ENCODE measurements around the gene ASB18. TPM values are rescaled to one million over a fixed set of nuclear protein-coding genes. Genes with fewer than 3 reads are reported as not detected.

ASB18 gene
- total and polyA plus RNA-seq, 2 of the 8 experiments (the other 6 are each of a cell fraction or from before 2014, with no cell fraction given), result not detected

GRCh38 chr2:236168110-236169080 lies 95.8 kb downstream of the ASB18 start, which contains the start of gene GBX2:
Gene GBX2 (minus strand): TSS chr2:236168386. CDS start chr2:236167971, 415 bp downstream.
- Histone ChIP-seq H2BK120ac (replicated peaks; ENCODE audit: low read depth, low read length) (no peak within 1 kb of the TSS), H2AFZ (ENCODE audit: low read length) (no peak within 1 kb of the TSS), H2BK5ac (ENCODE audit: low read depth, low read length) (peak within 1 kb of the TSS; percentile 24; the same call in 1 of the 2 replicates), H4K8ac (ENCODE audit: extremely low read depth, insufficient read depth, low read length) (peak within 1 kb of the TSS; percentile 84), H3K27me3 (replicated peaks in 1 of 4; ENCODE audit: control insufficient read depth in 3 of 4, extremely low read depth in 1 of 4, insufficient read depth in 3 of 4, low read length in 3 of 4) (peaks cover 91 to 100% (median 97%) of the 10 kb centered on the region in 4 experiments), H3K4me2 (ENCODE audit: insufficient read depth in 1 of 2, low read depth in 2 of 2, low read length in 2 of 2) (peak within 1 kb of the TSS; percentile 59 to 83), H3K79me2 (ENCODE audit: control insufficient read depth in 1 of 2, insufficient read depth in 2 of 2, low read length in 2 of 2) (no peaks in the 10 kb centered on the region), H4K5ac (ENCODE audit: insufficient read length, low read depth, low read length) (no peak within 1 kb of the TSS), H3K4me1 (replicated peaks in 1 of 4; ENCODE audit: control insufficient read depth in 3 of 4, insufficient read depth in 4 of 4, low read length in 3 of 4) (peaks cover 11 to 57% (median 36%) of the 10 kb centered on the region in 4 experiments), H2BK12ac (ENCODE audit: low read depth, low read length) (peak within 1 kb of the TSS; percentile 77), H3K18ac (ENCODE audit: extremely low read depth, low read length) (peak within 1 kb of the TSS; percentile 78), H4K91ac (replicated peaks; ENCODE audit: insufficient read length, low read length) (peak within 1 kb of the TSS; percentile 57), H3K79me1 (ENCODE audit: low read depth, low read length) (no peaks in the 10 kb centered on the region), H3K23ac (ENCODE audit: insufficient read length) (no peak within 1 kb of the TSS), H3K36me3 (ENCODE audit: control insufficient read depth in 2 of 4, insufficient read depth in 4 of 4, low read length in 3 of 4) (peaks cover 0 to 7% (median 0%) of the 10 kb centered on the region in 4 experiments; a peak in 2 of 8 replicates), H2BK20ac (ENCODE audit: low read length) (peak within 1 kb of the TSS; percentile 55; the same call in 1 of the 2 replicates), H3K9me3 (ENCODE audit: insufficient read depth in 2 of 2, low read depth in 1 of 2, low read length in 1 of 2) (no peaks in the 10 kb centered on the region), H3K9ac (replicated peaks in 1 of 4; ENCODE audit: extremely low read depth in 1 of 4, low read depth in 3 of 4, low read length in 3 of 4) (no peak within 1 kb of the TSS), H2AK5ac (ENCODE audit: low read depth, low read length) (no peak within 1 kb of the TSS), H4K20me1 (replicated peaks in 1 of 2; ENCODE audit: control insufficient read depth in 1 of 2, insufficient read depth in 2 of 2, low read length in 2 of 2) (peaks cover 22 to 30% of the 10 kb centered on the region in 2 experiments), H3K23me2 (ENCODE audit: low read depth, low read length) (peaks cover 26% of the 10 kb centered on the region; the same call in 1 of the 2 replicates), H3K56ac (replicated peaks; ENCODE audit: insufficient read length, low read depth, low read length) (no peak within 1 kb of the TSS), H3K14ac (ENCODE audit: insufficient read length) (no peak within 1 kb of the TSS), H3K4ac (replicated peaks; ENCODE audit: insufficient read length, low read depth, low read length) (no peak within 1 kb of the TSS), H3K27ac (ENCODE audit: low read depth, low read length) (no peak within 1 kb of the TSS), H3K4me3 (ENCODE audit: extremely low read depth in 1 of 4, insufficient read depth in 2 of 4, low read depth in 3 of 4, low read length in 4 of 4) (peak within 1 kb of the TSS; percentile 11 to 59 (median 26)), H2BK15ac (ENCODE audit: low read length) (no peak within 1 kb of the TSS)
- FAIRE-seq, result no peak
- DNase-seq (ENCODE audit: low read depth in 1 of 2, low spot score in 2 of 2), result peak in 1 of 2 experiments; percentile 87
- CTCF ChIA-PET (ENCODE audit: partially characterized antibody), result interaction anchor here (0.7 to 2.2 kb wide), 9 partner anchors 9 to 235 kb away, joined by 3 to 15 read pairs (median 4); no protein-coding TSS in a partner anchor
- POLR2A ChIA-PET (ENCODE audit: partially characterized antibody), result interaction anchor here (2.1 to 4.9 kb wide), 3 partner anchors 8 to 27 kb away, joined by 5 to 54 read pairs (median 7); no protein-coding TSS in a partner anchor
- 3% methylated on average over 40 of the region's 105 CpGs; no CpG with 5 or more reads in 1 of the 2 experiments for WGBS, 2 experiments (ENCODE audit: extremely low coverage in 1 of 2, insufficient coverage in 1 of 2, insufficient read length in 1 of 2, insufficient replicate concordance in 2 of 2, low coverage in 1 of 2, low lambda C conversion rate in 2 of 2, missing lambda C conversion rate in 1 of 2)
- TF ChIP-seq RFX5 (IDR thresholded peaks at IDR 0.05; ENCODE audit: borderline replicate concordance, low read depth, low read length) (no peak), EP300 (IDR thresholded peaks at IDR 0.05; ENCODE audit: borderline replicate concordance in 1 of 2, low read depth in 2 of 2, low read length in 2 of 2) (no peak), CTBP2 (IDR thresholded peaks at IDR 0.05; ENCODE audit: borderline replicate concordance, insufficient read depth, insufficient read length, low read length) (peak; percentile 11), KDM1A (IDR thresholded peaks at IDR 0.05; ENCODE audit: borderline replicate concordance, low read length) (no peak), HDAC2 (IDR thresholded peaks at IDR 0.05; ENCODE audit: borderline replicate concordance in 1 of 2, low read depth in 2 of 2, low read length in 2 of 2) (no peak), ASH2L (IDR thresholded peaks at IDR 0.05; ENCODE audit: low read length) (no peak), KDM4A (IDR thresholded peaks at IDR 0.05; ENCODE audit: low read depth, low read length, severe bottlenecking) (no peak)
- TF ChIP-seq, protein P1, sequence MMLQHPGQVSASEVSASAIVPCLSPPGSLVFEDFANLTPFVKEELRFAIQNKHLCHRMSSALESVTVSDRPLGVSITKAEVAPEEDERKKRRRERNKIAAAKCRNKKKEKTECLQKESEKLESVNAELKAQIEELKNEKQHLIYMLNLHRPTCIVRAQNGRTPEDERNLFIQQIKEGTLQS (IDR thresholded peaks at IDR 0.05; ENCODE audit: insufficient read depth, low read depth, low read length), result peak; percentile 85

All from H1 (cell line).